SK-N-SH treated with all-trans-retinoic acid at 6 μM for 48 hours (cell line): ENCODE measurements around the gene MAPK4.
"Not testable (repeated sequence)": the region's sequence is repeated elsewhere in the genome, so short reads cannot be mapped to it uniquely, and the experiment has no call there.

Source experiments
- ATAC-seq: fragments of 200-7000 bp; cut with Tn5 transposase; 3 replicates; pipeline ENCODE4 v1.9.1; 2020; ENCODE audit warnings: mild to moderate bottlenecking, moderate library complexity
- ARNTL ChIP-seq: fragments of 450-650 bp; formaldehyde crosslinking; IDR thresholded peaks from 2 replicates; pipeline ENCODE4 v1.5.0; 2020; ENCODE audit warnings: low read depth, mild to moderate bottlenecking, moderate library complexity, borderline replicate concordance
- BACH2 ChIP-seq: fragments of 250-450 bp; sonication (Bioruptor Pico); IDR thresholded peaks from 2 replicates; pipeline ENCODE4 v1.9.0; 2021; ENCODE audit warnings: mild to moderate bottlenecking, borderline replicate concordance
- CREB5 ChIP-seq: fragments of 250-450 bp; sonication (Bioruptor Pico); IDR thresholded peaks from 2 replicates; pipeline ENCODE4 v1.5.1; 2020; ENCODE audit warnings: low read depth, mild to moderate bottlenecking, moderate library complexity
- ESRRG ChIP-seq: fragments of 250-450 bp; sonication (Bioruptor Pico); IDR thresholded peaks from 2 replicates; pipeline ENCODE4 v1.6.1; 2021; ENCODE audit warnings: mild to moderate bottlenecking
- GLIS3 ChIP-seq: fragments of 250-450 bp; sonication (Bioruptor Pico); IDR thresholded peaks from 2 replicates; pipeline ENCODE4 v1.5.0; 2020; ENCODE audit warnings: mild to moderate bottlenecking, moderate library complexity
- OSR1 ChIP-seq: fragments of 250-450 bp; sonication (Bioruptor Pico); IDR thresholded peaks from 2 replicates; pipeline ENCODE4 v1.8.0; 2022; ENCODE audit warnings: moderate library complexity, mild to moderate bottlenecking, inconsistent platforms
- PATZ1 ChIP-seq: fragments of 250-450 bp; sonication (Bioruptor Pico); IDR thresholded peaks from 2 replicates; pipeline ENCODE4 v1.8.0; 2020; ENCODE audit warnings: mild to moderate bottlenecking, moderate library complexity, borderline replicate concordance
- POU6F1 ChIP-seq: fragments of 250-450 bp; sonication (Bioruptor Pico); IDR thresholded peaks from 2 replicates; pipeline ENCODE4 v1.8.0; 2021; ENCODE audit warnings: low read depth, mild to moderate bottlenecking, moderate library complexity, borderline replicate concordance
- PPARA ChIP-seq: fragments of 250-450 bp; sonication (Bioruptor Pico); IDR thresholded peaks from 2 replicates; pipeline ENCODE4 v1.5.0; 2020; ENCODE audit warnings: mild to moderate bottlenecking, borderline replicate concordance
- RARB ChIP-seq: fragments of 250-450 bp; sonication (Bioruptor Pico); IDR thresholded peaks from 2 replicates; pipeline ENCODE4 v1.8.0; 2021; ENCODE audit warnings: mild to moderate bottlenecking, moderate library complexity
- SNAI2 ChIP-seq: fragments of 250-450 bp; sonication (Bioruptor Pico); IDR thresholded peaks from 2 replicates; pipeline ENCODE4 v1.5.0; 2020; ENCODE audit warnings: mild to moderate bottlenecking, moderate library complexity
- TCF4 ChIP-seq: fragments of 250-450 bp; sonication (Bioruptor Pico); IDR thresholded peaks from 2 replicates; pipeline ENCODE4 v1.8.0; 2021; ENCODE audit warnings: mild to moderate bottlenecking, moderate library complexity, borderline replicate concordance
- TOX ChIP-seq: fragments of 250-450 bp; sonication (Bioruptor Pico); IDR thresholded peaks from 2 replicates; pipeline ENCODE4 v1.8.0; 2021; ENCODE audit warnings: mild to moderate bottlenecking, moderate library complexity, borderline replicate concordance
- ZC3H10 ChIP-seq: fragments of 250-450 bp; sonication (Bioruptor Pico); IDR thresholded peaks from 2 replicates; pipeline ENCODE4 v1.5.1; 2021; ENCODE audit warnings: mild to moderate bottlenecking, moderate library complexity
- ZFP30 ChIP-seq: fragments of 450-650 bp; formaldehyde crosslinking; IDR thresholded peaks from 2 replicates; pipeline ENCODE4 v1.5.0; 2022; ENCODE audit warnings: mild to moderate bottlenecking, moderate library complexity
- ZNF565 ChIP-seq: fragments of 450-650 bp; formaldehyde crosslinking; conservative IDR thresholded peaks from 2 replicates; pipeline ENCODE4 v1.5.0; 2020; ENCODE audit warnings: low read depth, mild to moderate bottlenecking, moderate library complexity
- ZNF70 ChIP-seq: fragments of 450-650 bp; formaldehyde crosslinking; IDR thresholded peaks from 2 replicates; pipeline ENCODE4 v1.5.0; 2020; ENCODE audit warnings: mild to moderate bottlenecking, moderate library complexity
- ZNF8 ChIP-seq: fragments of 450-650 bp; formaldehyde crosslinking; IDR thresholded peaks from 2 replicates; pipeline ENCODE4 v1.5.0; 2020; ENCODE audit warnings: mild to moderate bottlenecking, moderate library complexity

Gene MAPK4

GRCh38 chr18:50700245-50701165 is 140.6 kb downstream of the MAPK4 start (continued):
- TF ChIP-seq ZNF565 (CRISPR knock-in tag) (no peak), ZC3H10 (CRISPR knock-in tag) (no peak), OSR1 (no peak), GLIS3 (CRISPR knock-in tag) (no peak), ZNF70 (CRISPR knock-in tag) (no peak)

- ATAC-seq = no peak
- no peak for TF ChIP-seq SNAI2
- no peak for TF ChIP-seq POU6F1 (CRISPR knock-in tag)
- no peak for TF ChIP-seq ARNTL (CRISPR knock-in tag)
- TF ChIP-seq ESRRG = no peak
- no peak for TF ChIP-seq ZNF70 (CRISPR knock-in tag)
- TF ChIP-seq BACH2 = no peak
Measured at GRCh38 chr18:50704357-50704940, 144.6 kb downstream of the MAPK4 start.

- no peak for TF ChIP-seq ZFP30 (CRISPR knock-in tag)
- no peak for TF ChIP-seq RARB (CRISPR knock-in tag)
- no peak for TF ChIP-seq TOX (CRISPR knock-in tag)
- no peak for TF ChIP-seq PATZ1 (CRISPR knock-in tag)
- no peak for TF ChIP-seq ESRRG
- TF ChIP-seq TCF4 = no peak
- no peak for TF ChIP-seq ARNTL (CRISPR knock-in tag)
- TF ChIP-seq OSR1 = no peak
- no peak for TF ChIP-seq ZNF8 (CRISPR knock-in tag)
- TF ChIP-seq PPARA (CRISPR knock-in tag) = no peak
- TF ChIP-seq POU6F1 (CRISPR knock-in tag) = no peak
- no peak for TF ChIP-seq SNAI2
- no peak for ATAC-seq
Measured at GRCh38 chr18:50706199-50706598, 146.3 kb downstream of the MAPK4 start.

GRCh38 chr18:50706651-50707050 is 146.8 kb downstream of the MAPK4 start:
- TF ChIP-seq ESRRG = no peak
- TF ChIP-seq CREB5 (CRISPR knock-in tag) = no peak
- TF ChIP-seq ZC3H10 (CRISPR knock-in tag) = no peak
- ATAC-seq = no peak

- ATAC-seq = not testable (repeated sequence)
Measured at GRCh38 chr18:50707297-50707696, 147.4 kb downstream of the MAPK4 start.
